Astrocyte of the cerebellum (primary cell): Measurements from ENCODE around the gene PURA.

Experiments used
- DNase-seq: peaks from one replicate; pipeline ENCODE4 v3.0.0-alpha.2; 2011; ENCODE audit warnings: low read depth
- H3K4me3 ChIP-seq: 2 replicates; pipeline ENCODE4 v1.5.1; 2011; ENCODE audit warnings: mild to moderate bottlenecking, low read depth, low read length, moderate library complexity
- CTCF ChIP-seq: IDR thresholded peaks from 2 replicates; pipeline ENCODE4 v1.5.1; 2012; ENCODE audit warnings: low read length, low read depth, moderate library complexity, mild to moderate bottlenecking; ENCODE audit errors: missing control alignments
- in situ Hi-C: cut with HindIII; loops from 2 replicates; pipeline ENCODE4 v1.10.0; 2017; ENCODE audit warnings: low sequenced_read_pairs

PURA gene

GRCh38 chr5:140113699-140114263 lies at the start of gene PURA:
Gene PURA, plus strand, starts transcription at chr5:140114109. Its CDS starts 73 bp downstream, at chr5:140114182.
- peak; percentile 80 for DNase-seq
- TF ChIP-seq CTCF = no peak
- in situ Hi-C loops = no loop called here
- H3K4me3 ChIP-seq = peak within 1 kb of the TSS; percentile 63

- H3K4me3 ChIP-seq = no peak overlapping the region
- DNase-seq = no peak
- in situ Hi-C loops = no loop called here
- TF ChIP-seq CTCF = no peak
Measured at GRCh38 chr5:140072812-140073211, 41.1 kb upstream of the PURA start.

GRCh38 chr5:140073296-140073695 lies 40.6 kb upstream of the PURA start:
- no peak overlapping the region for H3K4me3 ChIP-seq
- peak; percentile 12 for DNase-seq
- TF ChIP-seq CTCF = no peak
- in situ Hi-C loops = no loop called here

- no peak overlapping the region for H3K4me3 ChIP-seq
- in situ Hi-C loops = no loop called here
- no peak for TF ChIP-seq CTCF
- no peak for DNase-seq
Measured at GRCh38 chr5:140075371-140075770, 38.5 kb upstream of the PURA start.

GRCh38 chr5:140076142-140076541 lies 37.8 kb upstream of the PURA start:
- in situ Hi-C loops = no loop called here
- H3K4me3 ChIP-seq = no peak overlapping the region
- DNase-seq = no peak
- TF ChIP-seq CTCF = no peak

GRCh38 chr5:140076788-140077187 lies 37.1 kb upstream of the PURA start:
- DNase-seq = no peak
- TF ChIP-seq CTCF = no peak
- H3K4me3 ChIP-seq = no peak overlapping the region
- in situ Hi-C loops = no loop called here
